Neural cell (in vitro differentiated cells): ENCODE measurements around the gene FBP1.

ENCODE experiments used
- EZH2 ChIP-seq: fragments of 200-600, 300-800 bp; shearing (Covaris generic), sonication (generic); IDR thresholded peaks from 2 replicates; pipeline ENCODE4 v1.6.1; 2014; ENCODE audit warnings: antibody characterized with exemption, low read length, borderline replicate concordance, mild to moderate bottlenecking; ENCODE audit not compliant: insufficient read depth, poor library complexity, severe bottlenecking
- TF ChIP-seq, protein P1 (sequence below): fragments of 450-650 bp; IDR thresholded peaks from 2 replicates; pipeline ENCODE4 v1.5.1; 2014; ENCODE audit warnings: antibody characterized with exemption, mild to moderate bottlenecking, moderate library complexity; ENCODE audit not compliant: poor library complexity, severe bottlenecking

DNA sequence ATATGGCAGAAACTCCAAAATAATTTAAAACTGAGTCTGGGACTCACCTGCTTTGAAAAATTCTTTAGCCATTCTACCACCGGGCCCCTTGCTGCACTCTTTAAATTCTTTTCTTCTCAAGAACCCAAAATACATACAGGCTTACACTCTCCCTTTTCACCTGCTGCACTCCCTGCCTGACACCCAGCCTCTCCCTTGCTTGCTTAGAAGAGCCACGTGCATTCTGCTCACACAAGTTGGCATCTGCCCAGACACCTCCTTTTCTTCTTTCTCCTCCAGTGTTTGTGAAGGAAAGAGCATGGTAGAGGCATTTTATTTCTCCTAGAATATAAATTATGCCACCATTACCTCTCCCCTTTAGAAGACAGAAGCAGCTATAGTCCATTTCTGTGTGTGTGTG, 48.1 kb upstream of the FBP1 start:
- TF ChIP-seq, protein P1, sequence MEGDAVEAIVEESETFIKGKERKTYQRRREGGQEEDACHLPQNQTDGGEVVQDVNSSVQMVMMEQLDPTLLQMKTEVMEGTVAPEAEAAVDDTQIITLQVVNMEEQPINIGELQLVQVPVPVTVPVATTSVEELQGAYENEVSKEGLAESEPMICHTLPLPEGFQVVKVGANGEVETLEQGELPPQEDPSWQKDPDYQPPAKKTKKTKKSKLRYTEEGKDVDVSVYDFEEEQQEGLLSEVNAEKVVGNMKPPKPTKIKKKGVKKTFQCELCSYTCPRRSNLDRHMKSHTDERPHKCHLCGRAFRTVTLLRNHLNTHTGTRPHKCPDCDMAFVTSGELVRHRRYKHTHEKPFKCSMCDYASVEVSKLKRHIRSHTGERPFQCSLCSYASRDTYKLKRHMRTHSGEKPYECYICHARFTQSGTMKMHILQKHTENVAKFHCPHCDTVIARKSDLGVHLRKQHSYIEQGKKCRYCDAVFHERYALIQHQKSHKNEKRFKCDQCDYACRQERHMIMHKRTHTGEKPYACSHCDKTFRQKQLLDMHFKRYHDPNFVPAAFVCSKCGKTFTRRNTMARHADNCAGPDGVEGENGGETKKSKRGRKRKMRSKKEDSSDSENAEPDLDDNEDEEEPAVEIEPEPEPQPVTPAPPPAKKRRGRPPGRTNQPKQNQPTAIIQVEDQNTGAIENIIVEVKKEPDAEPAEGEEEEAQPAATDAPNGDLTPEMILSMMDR, result no peak
- no peak for TF ChIP-seq EZH2
